Trophoblast cell (in vitro differentiated cells and primary cell): ENCODE measurements around the gene MYRF.
A peak's percentile ranks its signal among the peaks of the same experiment; 100 is the strongest.

Experiments used
- DNase-seq, 2 donors: peaks; one replicate each; pipeline ENCODE4 v3.0.0-alpha.2; 2016
- H2AFZ ChIP-seq: 2 replicates; pipeline ENCODE4 v1.6.1; 2013; ENCODE audit warnings: low read length, moderate library complexity, mild to moderate bottlenecking; ENCODE audit not compliant: insufficient read depth, poor library complexity
- H2AK5ac ChIP-seq: 2 replicates; pipeline ENCODE4 v1.6.1; 2013; ENCODE audit warnings: mild to moderate bottlenecking, low read length
- H2BK120ac ChIP-seq: 2 replicates; pipeline ENCODE4 v1.6.1; 2013; ENCODE audit warnings: low read length, mild to moderate bottlenecking, moderate library complexity; ENCODE audit not compliant: insufficient read depth, poor library complexity
- H2BK12ac ChIP-seq: 2 replicates; pipeline ENCODE4 v1.6.1; 2013; ENCODE audit warnings: mild to moderate bottlenecking, low read length, moderate library complexity
- H2BK5ac ChIP-seq: 2 replicates; pipeline ENCODE4 v1.6.1; 2013; ENCODE audit warnings: low read length, low read depth, moderate library complexity, mild to moderate bottlenecking; ENCODE audit not compliant: poor library complexity
- H3K14ac ChIP-seq: 2 replicates; pipeline ENCODE4 v1.6.1; 2013; ENCODE audit warnings: mild to moderate bottlenecking, low read length
- H3K18ac ChIP-seq: 2 replicates; pipeline ENCODE4 v1.6.1; 2013; ENCODE audit warnings: mild to moderate bottlenecking, low read length
- H3K23ac ChIP-seq: 2 replicates; pipeline ENCODE4 v1.6.1; 2013; ENCODE audit warnings: low read length
- H3K27ac ChIP-seq: 2 replicates; pipeline ENCODE4 v1.5.1; 2013; ENCODE audit warnings: low read depth, mild to moderate bottlenecking, inconsistent platforms, low read length, moderate library complexity
- H3K27me3 ChIP-seq: 2 replicates; pipeline ENCODE4 v1.6.1; 2013; ENCODE audit warnings: inconsistent platforms, mild to moderate bottlenecking, low read length, moderate library complexity; ENCODE audit not compliant: insufficient read depth
- H3K36me3 ChIP-seq, 2 experiments: 1 replicate in 1 of 2; 2 replicates in 1 of 2; pipeline ENCODE4 v1.6.1; 2013; ENCODE audit warnings: low read length in 2 of 2, mild to moderate bottlenecking in 2 of 2, moderate library complexity in 1 of 2; ENCODE audit not compliant: insufficient read depth in 2 of 2, control insufficient read depth in 1 of 2
- H3K4ac ChIP-seq: 2 replicates; pipeline ENCODE4 v1.6.1; 2013; ENCODE audit warnings: low read depth, mild to moderate bottlenecking, low read length, moderate library complexity
- H3K4me1 ChIP-seq, 2 experiments: 1 replicate in 1 of 2; 2 replicates in 1 of 2; pipeline ENCODE4 v1.6.1; 2013; ENCODE audit warnings: low read length in 2 of 2, mild to moderate bottlenecking in 2 of 2, moderate library complexity in 1 of 2; ENCODE audit not compliant: insufficient read depth in 2 of 2, control insufficient read depth in 1 of 2
- H3K4me2 ChIP-seq: 2 replicates; pipeline ENCODE4 v1.6.1; 2013; ENCODE audit warnings: inconsistent platforms, mild to moderate bottlenecking, low read length, moderate library complexity
- H3K4me3 ChIP-seq: 2 replicates; pipeline ENCODE4 v1.5.1; 2013; ENCODE audit warnings: mild to moderate bottlenecking, low read depth, low read length, inconsistent platforms
- H3K79me1 ChIP-seq: one replicate; pipeline ENCODE4 v1.6.1; 2013; ENCODE audit warnings: low read length
- H3K79me2 ChIP-seq: 2 replicates; pipeline ENCODE4 v1.6.1; 2013; ENCODE audit warnings: low read length, mild to moderate bottlenecking; ENCODE audit not compliant: control insufficient read depth, insufficient read depth, poor library complexity
- H3K9ac ChIP-seq: 2 replicates; pipeline ENCODE4 v1.6.1; 2013; ENCODE audit warnings: mild to moderate bottlenecking, low read length
- H3K9me3 ChIP-seq: 2 replicates; pipeline ENCODE4 v1.6.1; 2013; ENCODE audit warnings: low read depth, mild to moderate bottlenecking, control low read depth, inconsistent platforms, low read length; ENCODE audit not compliant: insufficient read depth
- H4K12ac ChIP-seq: 2 replicates; pipeline ENCODE4 v1.6.1; 2013; ENCODE audit warnings: low read depth, mild to moderate bottlenecking, low read length, moderate library complexity
- H4K8ac ChIP-seq: 2 replicates; pipeline ENCODE4 v1.6.1; 2013; ENCODE audit warnings: low read depth, mild to moderate bottlenecking, low read length, moderate library complexity
- H4K91ac ChIP-seq: one replicate; pipeline ENCODE4 v1.6.1; 2013; ENCODE audit warnings: low read depth, mild to moderate bottlenecking, low read length, moderate library complexity
- WGBS: extraction: QIAGEN DNeasy Blood & Tissue Kit; methylation state at CpG from one replicate; pipeline ENCODE4 v1.1.7; 2013; ENCODE audit warnings: missing lambda C conversion rate; ENCODE audit not compliant: insufficient read length, insufficient coverage; ENCODE audit errors: extremely low coverage; 5-methylcytosine and 5-hydroxymethylcytosine counted together

MYRF gene

DNA sequence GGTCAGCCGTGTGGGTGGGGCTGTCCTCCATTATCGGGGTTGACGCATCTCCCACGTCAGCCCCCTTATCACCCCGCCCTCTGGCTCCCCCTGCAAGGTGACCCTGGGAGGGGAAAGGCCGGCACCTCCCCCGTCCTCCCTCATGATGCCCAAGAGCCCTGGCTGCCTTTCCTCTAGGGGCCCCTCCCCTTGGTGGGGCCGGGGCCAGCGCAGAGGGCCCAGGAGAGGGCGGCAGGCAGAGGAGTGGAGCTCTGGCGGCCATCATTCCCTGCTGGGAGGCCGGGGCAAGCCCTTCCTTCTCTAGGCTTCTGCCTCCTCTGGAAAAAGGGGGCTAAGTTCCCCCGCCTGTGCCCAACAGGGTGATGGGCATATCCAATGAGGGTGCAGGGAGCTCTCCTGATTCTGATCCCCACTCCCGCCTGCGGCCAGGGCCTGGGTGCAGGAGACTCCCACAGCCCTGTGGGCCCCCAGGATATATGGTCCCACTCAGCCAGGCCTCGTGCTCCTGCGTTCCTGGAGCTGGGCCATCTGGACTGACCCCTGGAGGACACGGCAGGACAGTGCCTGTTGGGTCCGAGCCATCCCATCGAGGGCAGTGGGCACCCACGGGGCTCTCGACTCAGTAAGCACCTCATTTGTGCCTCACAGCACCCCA lies 12.3 kb downstream of the MYRF start:
- peaks cover 6% of the 10 kb centered on the region for H3K9me3 ChIP-seq
- H3K4me1 ChIP-seq: peaks cover 7 to 10% of the 10 kb centered on the region in 2 experiments
- no CpG with 5 or more reads among the region's 22 CpGs for WGBS
- no peak overlapping the region for H3K14ac ChIP-seq
- no peak overlapping the region for H2BK120ac ChIP-seq
- no peak overlapping the region for H3K4me2 ChIP-seq
- DNase-seq: no peak
- H4K12ac ChIP-seq: no peak overlapping the region
- H3K79me1 ChIP-seq: no peaks in the 10 kb centered on the region
- H4K8ac ChIP-seq: no peak overlapping the region
- H2AK5ac ChIP-seq: no peak overlapping the region
- no peaks in the 10 kb centered on the region for H3K36me3 ChIP-seq
- H3K18ac ChIP-seq: no peak overlapping the region
- H3K23ac ChIP-seq: no peak overlapping the region
- no peak overlapping the region for H3K27ac ChIP-seq
- H3K27me3 ChIP-seq: no peaks in the 10 kb centered on the region
- no peaks in the 10 kb centered on the region for H3K79me2 ChIP-seq
- no peak overlapping the region for H4K91ac ChIP-seq
- H2BK5ac ChIP-seq: no peak overlapping the region
- H3K4ac ChIP-seq: no peak overlapping the region
- no peak overlapping the region for H2BK12ac ChIP-seq
- no peak overlapping the region for H2AFZ ChIP-seq
- no peak overlapping the region for H3K4me3 ChIP-seq
- no peak overlapping the region for H3K9ac ChIP-seq

DNA sequence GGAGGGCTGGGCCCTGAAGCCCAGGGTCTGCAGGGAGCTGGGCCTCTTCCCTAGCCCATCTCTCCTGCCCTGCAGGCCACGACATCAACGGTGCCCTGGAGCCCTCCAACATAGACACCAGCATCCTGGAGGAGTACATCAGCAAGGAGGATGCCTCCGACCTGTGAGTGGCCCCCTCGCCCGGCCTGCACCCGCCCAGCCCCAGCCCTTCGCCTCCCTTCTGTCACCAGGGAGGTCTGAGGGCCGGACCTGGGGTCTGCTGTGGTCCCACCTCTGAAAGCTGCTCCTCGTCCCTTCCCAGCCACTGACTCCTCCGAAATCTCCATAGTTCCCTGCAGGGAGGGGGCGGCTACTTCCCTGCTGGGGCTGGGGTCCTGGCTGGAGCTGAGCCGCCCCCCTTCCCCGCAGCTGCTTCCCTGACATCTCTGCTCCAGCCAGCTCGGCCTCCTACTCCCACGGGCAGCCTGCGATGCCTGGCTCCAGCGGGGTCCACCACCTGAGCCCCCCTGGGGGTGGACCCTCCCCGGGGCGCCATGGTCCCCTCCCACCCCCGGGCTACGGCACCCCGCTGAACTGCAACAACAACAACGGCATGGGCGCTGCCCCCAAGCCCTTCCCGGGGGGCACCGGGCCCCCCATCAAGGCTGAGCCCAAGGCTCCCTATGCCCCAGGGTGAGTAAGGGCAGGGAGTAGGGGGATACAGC lies 13.3 kb downstream of the MYRF start:
- no peak overlapping the region for H3K14ac ChIP-seq
- no peak overlapping the region for H2BK120ac ChIP-seq
- H4K91ac ChIP-seq: no peak overlapping the region
- peaks cover 6% of the 10 kb centered on the region for H3K9me3 ChIP-seq
- H2AFZ ChIP-seq: no peak overlapping the region
- no peaks in the 10 kb centered on the region for H3K79me2 ChIP-seq
- H3K4me3 ChIP-seq: no peak overlapping the region
- H3K36me3 ChIP-seq: no peaks in the 10 kb centered on the region
- no peak overlapping the region for H3K9ac ChIP-seq
- H4K12ac ChIP-seq: no peak overlapping the region
- no peak overlapping the region for H3K4me2 ChIP-seq
- no peak overlapping the region for H3K23ac ChIP-seq
- no peak overlapping the region for H3K27ac ChIP-seq
- H3K4ac ChIP-seq: no peak overlapping the region
- peaks cover 7 to 13% of the 10 kb centered on the region in 2 experiments for H3K4me1 ChIP-seq
- no peak overlapping the region for H4K8ac ChIP-seq
- H2BK12ac ChIP-seq: no peak overlapping the region
- H3K27me3 ChIP-seq: no peaks in the 10 kb centered on the region
- WGBS: no CpG with 5 or more reads among the region's 26 CpGs
- no peaks in the 10 kb centered on the region for H3K79me1 ChIP-seq
- no peak for DNase-seq
- H2BK5ac ChIP-seq: no peak overlapping the region
- no peak overlapping the region for H3K18ac ChIP-seq
- H2AK5ac ChIP-seq: no peak overlapping the region

DNA sequence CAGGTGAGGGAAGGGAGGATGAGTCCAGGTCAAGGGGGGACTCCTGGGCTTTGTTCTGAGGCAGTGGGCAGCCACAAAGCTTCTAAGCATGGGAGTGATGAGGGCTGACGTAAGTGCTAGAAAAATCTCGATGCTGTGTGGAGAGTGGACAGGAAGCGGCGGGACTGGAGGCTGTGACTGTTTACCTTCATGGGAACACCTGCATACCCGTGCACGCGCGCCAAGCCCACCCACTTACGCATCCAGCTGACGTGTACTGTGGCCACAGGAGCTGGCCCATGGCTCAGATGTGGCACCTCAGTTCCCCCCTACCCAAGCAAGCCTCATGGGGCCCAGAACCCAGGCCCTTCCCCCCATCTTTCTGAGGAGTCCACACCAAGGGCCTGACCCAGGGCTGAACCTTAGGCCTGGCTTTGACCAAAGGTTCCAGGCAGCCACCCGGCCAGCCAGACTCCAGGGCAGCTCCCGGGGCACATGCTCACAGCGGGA lies 14.0 kb downstream of the MYRF start:
- Histone ChIP-seq H3K14ac (no peak overlapping the region), H3K27me3 (no peaks in the 10 kb centered on the region), H2AK5ac (no peak overlapping the region), H3K18ac (no peak overlapping the region), H3K4me3 (no peak overlapping the region), H4K91ac (no peak overlapping the region), H3K36me3 (no peaks in the 10 kb centered on the region), H3K23ac (no peak overlapping the region), H3K4me2 (no peak overlapping the region), H3K4ac (no peak overlapping the region), H3K9me3 (peaks cover 6% of the 10 kb centered on the region), H2AFZ (no peak overlapping the region), H4K8ac (no peak overlapping the region), H3K79me1 (peaks cover 2% of the 10 kb centered on the region), H3K4me1 (peaks cover 7 to 18% of the 10 kb centered on the region in 2 experiments), H2BK120ac (no peak overlapping the region), H4K12ac (no peak overlapping the region), H2BK12ac (no peak overlapping the region), H3K9ac (no peak overlapping the region), H2BK5ac (no peak overlapping the region), H3K79me2 (no peaks in the 10 kb centered on the region), H3K27ac (no peak overlapping the region)
- peak in 1 of 2 donors; percentile 27 for DNase-seq
- WGBS: no CpG with 5 or more reads among the region's 13 CpGs

DNA sequence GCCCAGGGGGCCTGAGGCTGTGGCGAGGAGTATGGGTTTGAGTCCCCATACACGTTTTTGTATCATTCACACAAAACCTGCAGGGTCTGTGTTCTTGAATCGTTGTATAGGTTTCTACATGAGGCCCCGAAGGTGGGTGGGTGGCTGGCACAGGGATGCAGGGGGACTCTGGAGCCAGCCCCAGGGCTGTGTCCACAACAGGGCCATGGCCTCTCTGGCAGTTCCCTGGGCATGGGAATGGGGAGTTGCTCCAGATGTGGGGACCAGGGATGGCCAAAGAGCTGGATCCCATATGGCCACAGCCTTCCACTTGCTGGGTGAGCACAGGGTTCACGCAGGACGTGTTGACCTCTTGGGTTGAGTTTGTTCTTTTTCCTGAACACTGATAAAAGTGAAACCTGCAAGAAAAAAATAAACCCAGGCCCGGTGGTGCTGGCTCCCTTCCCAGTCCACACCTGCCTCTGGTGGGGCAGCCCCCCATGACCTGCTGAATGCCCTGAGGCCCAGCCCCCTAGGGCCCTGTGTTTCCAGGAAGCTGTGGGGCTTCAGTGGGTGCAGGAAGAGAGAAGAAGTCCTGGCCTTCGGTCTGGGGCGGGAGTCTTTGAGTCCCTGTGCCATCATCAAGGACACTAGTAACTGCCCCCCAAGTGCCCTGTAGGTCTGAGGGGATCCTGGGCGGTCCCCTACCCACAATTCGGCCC lies 16.1 kb downstream of the MYRF start:
- DNase-seq: no peak
- Histone ChIP-seq H4K12ac (no peak overlapping the region), H3K23ac (no peak overlapping the region), H3K4me1 (peaks cover 24 to 36% of the 10 kb centered on the region in 2 experiments), H3K9me3 (peaks cover 6% of the 10 kb centered on the region), H3K18ac (no peak overlapping the region), H3K36me3 (no peaks in the 10 kb centered on the region), H2BK120ac (no peak overlapping the region), H3K27ac (no peak overlapping the region), H3K14ac (no peak overlapping the region), H3K9ac (no peak overlapping the region), H3K4ac (no peak overlapping the region), H2BK12ac (no peak overlapping the region), H3K79me1 (peaks cover 16% of the 10 kb centered on the region), H3K79me2 (peaks cover 6% of the 10 kb centered on the region), H3K4me2 (no peak overlapping the region), H2AK5ac (peak overlapping the region; percentile 52), H2AFZ (no peak overlapping the region), H4K91ac (no peak overlapping the region), H3K4me3 (no peak overlapping the region), H3K27me3 (no peaks in the 10 kb centered on the region), H2BK5ac (no peak overlapping the region), H4K8ac (no peak overlapping the region)
- no CpG with 5 or more reads among the region's 11 CpGs for WGBS
